Lung (tissue), 12 donors: Measurements from ENCODE around the gene ZNF362. TPM values are rescaled to one million over a fixed set of nuclear protein-coding genes. Genes with fewer than 3 reads are reported as not detected.

Source experiments
- ATAC-seq: fragments of 200-7000 bp; cut with Tn5 transposase; one replicate; pipeline ENCODE4 v1.9.1; 2020; ENCODE audit warnings: moderate number of reproducible peaks; ENCODE audit not compliant: insufficient read depth, low FRiP score
- DNase-seq, 3 donors: peaks; one replicate each; pipeline ENCODE4 v3.0.0-alpha.2; 2013 to 2017
- H3K27ac ChIP-seq, 2 donors: one replicate each; pipeline ENCODE4 v1.5.1; 2013; ENCODE audit warnings: mild to moderate bottlenecking in 2 of 2, moderate library complexity in 2 of 2, control low read depth in 1 of 2, inconsistent platforms in 1 of 2, low read depth in 1 of 2, low read length in 1 of 2
- H3K27me3 ChIP-seq, 3 donors: one replicate each; pipeline ENCODE4 v1.5.1; 2013; ENCODE audit warnings: low read length in 2 of 3; ENCODE audit not compliant: control insufficient read depth in 3 of 3, insufficient read depth in 3 of 3
- H3K36me3 ChIP-seq, 4 donors: one replicate each; pipeline ENCODE4 v1.5.1; 2013; ENCODE audit warnings: low read length in 4 of 4, mild to moderate bottlenecking in 1 of 4, moderate library complexity in 1 of 4; ENCODE audit not compliant: control insufficient read depth in 4 of 4, insufficient read depth in 4 of 4
- H3K4me1 ChIP-seq, 5 donors: one replicate each; pipeline ENCODE4 v1.5.1; 2013; ENCODE audit warnings: low read length in 5 of 5, mild to moderate bottlenecking in 2 of 5, moderate library complexity in 1 of 5; ENCODE audit not compliant: control insufficient read depth in 5 of 5, insufficient read depth in 5 of 5
- H3K4me3 ChIP-seq: one replicate; pipeline ENCODE4 v1.5.1; 2013; ENCODE audit warnings: mild to moderate bottlenecking, control low read depth, moderate library complexity
- H3K9ac ChIP-seq, 2 donors: one replicate each; pipeline ENCODE4 v1.5.1; 2013; ENCODE audit warnings: low read length in 2 of 2, control low read depth in 1 of 2; ENCODE audit not compliant: insufficient read depth in 1 of 2
- H3K9me3 ChIP-seq, 4 donors: one replicate each; pipeline ENCODE4 v1.5.1; 2013; ENCODE audit warnings: low read length in 3 of 4, mild to moderate bottlenecking in 1 of 4, moderate library complexity in 1 of 4; ENCODE audit not compliant: control insufficient read depth in 4 of 4, insufficient read depth in 3 of 4
- CTCF ChIP-seq: IDR thresholded peaks from 2 replicates; pipeline ENCODE4 v1.5.1; 2012; ENCODE audit warnings: mild to moderate bottlenecking; ENCODE audit errors: control extremely low read depth, extremely low read depth
- WGBS, 2 donors: extraction: QIAGEN DNeasy Blood & Tissue Kit; methylation state at CpG; one replicate each; pipeline ENCODE4 v1.1.7; 2013; 5-methylcytosine and 5-hydroxymethylcytosine counted together
- polyA plus RNA-seq, 2 donors: library from polyadenylated mRNA; stranded (reverse); fragments of 200-250 nt; gene quantifications; one replicate each; pipeline ENCODE4 v1.2.1, GENCODE V29; 2013
- total RNA-seq, 2 donors: library from RNA; depleted of rRNA in 1 of 2; stranded (reverse); fragments of >200 nt in 1 of 2; gene quantifications; one replicate each; pipeline ENCODE4 v1.2.1, GENCODE V29; 2014 to 2021
- donor health status: control.
- donor health status: control.
- donor health status: Bipolar disorder and iron deficiency.
- donor health status: healthy.
- donor health status: DM: yes; HTN: yes; CAD: no.

Gene ZNF362
- total and polyA plus RNA-seq, 4 donors = 10.2 to 35.0 (median 16.5) TPM

- no peak overlapping the region for H3K4me3 ChIP-seq
- no peak overlapping the region for H3K27ac ChIP-seq
- H3K27me3 ChIP-seq = no peaks in the 10 kb centered on the region
- ATAC-seq = no peak
- no peaks in the 10 kb centered on the region for H3K36me3 ChIP-seq
- DNase-seq = no peak
- TF ChIP-seq CTCF = no peak
- H3K4me1 ChIP-seq = peaks cover 0 to 2% (median 0%) of the 10 kb centered on the region in 5 donors
- H3K9ac ChIP-seq = no peak overlapping the region
- H3K9me3 ChIP-seq = no peaks in the 10 kb centered on the region
- WGBS, 2 donors = 83 to 98% methylated on average over 5 of the region's 5 CpGs
These were observed 6.1 kb upstream of the ZNF362 start for GRCh38 chr1:33250217-33250616.

GRCh38 chr1:33250724-33251123, 5.6 kb upstream of the ZNF362 start:
- Histone ChIP-seq H3K27me3 (no peaks in the 10 kb centered on the region), H3K9me3 (no peaks in the 10 kb centered on the region), H3K4me3 (no peak overlapping the region), H3K4me1 (peaks cover 0 to 4% (median 0%) of the 10 kb centered on the region in 5 donors), H3K27ac (no peak overlapping the region), H3K9ac (no peak overlapping the region), H3K36me3 (no peaks in the 10 kb centered on the region)
- ATAC-seq (no peak), DNase-seq (no peak)
- no peak for TF ChIP-seq CTCF
- WGBS, 2 donors = 85 to 86% methylated on average over 3 of the region's 3 CpGs

GRCh38 chr1:33254491-33254890, 1.8 kb upstream of the ZNF362 start:
- no peaks in the 10 kb centered on the region for H3K36me3 ChIP-seq
- H3K4me3 ChIP-seq = no peak overlapping the region
- H3K27ac ChIP-seq = no peak overlapping the region
- no peak for TF ChIP-seq CTCF
- no peaks in the 10 kb centered on the region for H3K27me3 ChIP-seq
- WGBS, 2 donors = 88 to 94% methylated on average over 3 of the region's 3 CpGs
- ATAC-seq = no peak
- H3K9me3 ChIP-seq = no peaks in the 10 kb centered on the region
- H3K9ac ChIP-seq = no peak overlapping the region
- H3K4me1 ChIP-seq = peaks cover 3 to 22% (median 11%) of the 10 kb centered on the region in 5 donors
- no peak for DNase-seq
